HG03066 (cell line): Measurements from ENCODE around the gene SLC25A3.
"Not testable (repeated sequence)": the region's sequence is repeated elsewhere in the genome, so short reads cannot be mapped to it uniquely, and the experiment has no call there.

Experiments
- ATAC-seq: cut with Tn5 transposase; IDR thresholded peaks from one replicate; pipeline ENCODE4 v1.9.1; 2021; ENCODE audit warnings: low read depth; ENCODE audit not compliant: unreplicated experiment

The SLC25A3 gene

DNA sequence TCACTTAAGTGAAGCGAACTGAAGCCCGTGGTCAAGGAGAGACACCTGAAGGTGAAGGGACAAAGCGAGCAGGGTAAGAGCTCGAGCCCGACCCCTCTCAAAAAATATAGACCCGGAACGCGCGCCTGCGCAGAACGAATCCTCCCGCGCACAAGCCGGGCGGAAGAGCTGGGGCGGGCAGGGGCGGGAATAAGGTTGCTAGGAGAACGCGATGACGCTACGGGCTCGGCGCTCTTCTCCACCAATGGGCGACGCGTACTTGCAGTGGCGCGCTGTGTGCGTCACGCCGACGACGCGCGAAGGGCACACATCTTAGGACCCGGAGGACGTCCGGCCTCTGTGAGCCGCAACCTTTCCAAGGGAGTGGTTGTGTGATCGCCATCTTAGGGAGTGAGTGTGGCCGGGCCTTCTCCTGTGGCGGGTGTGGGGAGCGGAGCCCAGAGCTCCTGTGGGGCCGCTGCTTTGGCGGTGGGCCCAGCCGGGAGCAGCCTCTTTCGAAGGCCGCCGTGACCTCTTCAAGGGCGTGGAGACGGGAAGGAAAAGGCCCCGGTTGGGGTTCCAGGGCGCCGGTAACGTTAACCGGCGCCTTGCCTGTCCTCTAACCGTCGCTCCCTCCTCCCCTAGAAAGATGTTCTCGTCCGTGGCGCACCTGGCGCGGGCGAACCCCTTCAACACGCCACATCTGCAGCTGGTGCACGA is at the start of gene SLC25A3:
TSS of gene SLC25A3 (plus strand) at position 336 of the 699 bp plus-strand sequence. CDS start at position 629, 293 bp downstream.
- ATAC-seq: peak; percentile 100

DNA sequence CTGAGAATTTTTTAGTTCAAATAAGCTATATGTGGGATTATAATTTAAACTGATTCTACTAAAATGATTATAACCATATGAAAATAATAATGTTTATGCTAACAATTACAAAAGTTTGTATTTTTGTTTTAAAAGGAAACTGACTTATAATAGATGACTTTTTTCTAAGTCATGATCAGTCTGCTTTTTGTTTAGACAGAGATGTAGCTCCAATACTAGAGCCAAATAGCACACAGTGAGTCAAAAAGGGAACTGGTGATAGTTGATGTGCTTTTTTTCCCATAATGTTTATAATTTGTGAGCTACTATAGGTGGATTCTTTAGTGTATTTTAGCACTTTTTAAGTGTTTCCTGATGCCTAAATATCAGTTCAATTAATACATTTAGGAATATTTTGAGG is 49.8 kb upstream of the SLC25A3 start:
- no peak for ATAC-seq

DNA sequence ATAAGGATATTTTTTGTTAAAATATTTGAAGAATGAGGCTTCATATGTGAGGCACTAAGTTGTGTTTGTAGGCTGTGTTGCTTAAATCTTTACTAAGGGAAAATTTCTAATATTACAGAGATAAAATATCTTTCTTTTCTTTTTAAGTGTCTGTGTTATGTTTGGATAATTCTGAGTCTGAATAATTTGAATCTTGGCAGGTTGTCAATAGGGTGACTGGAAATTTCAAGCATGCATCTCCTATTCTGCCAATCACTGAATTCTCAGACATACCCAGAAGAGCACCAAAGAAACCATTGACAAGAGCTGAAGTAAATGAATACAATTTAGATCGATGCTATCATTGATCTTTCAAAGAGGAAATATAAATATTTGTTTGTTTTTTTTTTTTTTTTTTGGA is 48.7 kb upstream of the SLC25A3 start:
- no peak for ATAC-seq

GRCh38 chr12:98549371-98550110 is 43.9 kb upstream of the SLC25A3 start:
- no peak for ATAC-seq

DNA sequence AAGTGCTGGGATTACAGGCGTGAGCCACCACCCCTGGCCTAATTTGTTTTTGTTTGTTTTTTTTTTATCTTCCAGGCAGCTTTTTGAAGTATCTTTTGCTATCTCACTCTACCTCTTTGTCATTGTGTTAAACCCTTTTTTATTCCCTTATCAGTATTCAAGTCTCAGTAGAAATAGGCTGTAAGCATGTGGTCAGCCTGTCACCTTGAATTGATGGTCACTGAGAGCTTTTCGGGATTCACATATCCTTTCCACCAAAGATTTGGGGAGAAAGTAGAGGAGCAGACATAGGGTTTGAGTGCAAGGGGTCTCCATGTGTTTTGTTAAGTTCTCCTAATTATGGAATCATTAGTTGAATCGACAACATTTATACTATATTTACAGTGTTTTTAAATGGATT is 41.7 kb upstream of the SLC25A3 start:
- no peak for ATAC-seq

- not testable (repeated sequence) for ATAC-seq
Measured at GRCh38 chr12:98558097-98558496, 35.4 kb upstream of the SLC25A3 start.

GRCh38 chr12:98559666-98560065 is 33.8 kb upstream of the SLC25A3 start:
- ATAC-seq: no peak

GRCh38 chr12:98561846-98562245 is 31.6 kb upstream of the SLC25A3 start:
- ATAC-seq: no peak

DNA sequence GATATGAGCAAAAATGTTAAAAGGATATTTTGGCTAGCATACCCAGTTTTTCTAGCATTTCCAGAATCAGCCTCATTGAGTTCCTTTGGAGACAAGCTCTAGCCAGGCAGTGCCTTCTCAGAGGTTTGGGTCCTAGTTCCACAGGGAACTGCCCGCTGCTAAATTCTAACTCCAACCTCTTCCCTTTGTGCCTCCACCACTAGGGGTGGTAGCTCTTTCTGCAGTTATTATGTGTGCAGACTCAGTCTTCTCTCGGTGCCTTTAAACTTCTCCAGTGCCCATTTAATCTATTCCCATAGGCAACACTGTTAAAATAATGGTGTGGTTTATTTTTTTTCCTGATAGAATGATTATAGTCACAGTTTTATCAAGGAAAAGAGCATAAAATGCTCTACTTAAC is 21.5 kb upstream of the SLC25A3 start:
- ATAC-seq: no peak

GRCh38 chr12:98574110-98574509 is 19.4 kb upstream of the SLC25A3 start:
- no peak for ATAC-seq

- ATAC-seq: no peak
Measured at GRCh38 chr12:98575013-98575412, 18.5 kb upstream of the SLC25A3 start.

DNA sequence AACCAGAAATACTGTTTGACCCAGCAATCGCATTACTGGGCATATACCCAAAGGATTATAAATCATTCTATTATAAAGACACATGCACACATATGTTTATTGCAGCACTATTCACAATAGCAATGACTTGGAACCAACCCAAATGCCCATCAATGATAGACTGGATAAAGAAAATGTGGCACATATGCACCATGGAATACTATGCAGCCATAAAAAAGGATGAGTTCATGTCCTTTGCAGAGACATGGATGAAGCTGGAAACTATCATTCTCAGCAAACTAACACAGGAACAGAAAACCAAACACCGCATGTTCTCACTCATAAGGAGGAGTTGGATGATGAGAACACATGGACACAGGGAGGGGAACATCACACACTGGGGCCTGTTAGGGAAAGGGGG is 16.7 kb upstream of the SLC25A3 start:
- not testable (repeated sequence) for ATAC-seq

DNA sequence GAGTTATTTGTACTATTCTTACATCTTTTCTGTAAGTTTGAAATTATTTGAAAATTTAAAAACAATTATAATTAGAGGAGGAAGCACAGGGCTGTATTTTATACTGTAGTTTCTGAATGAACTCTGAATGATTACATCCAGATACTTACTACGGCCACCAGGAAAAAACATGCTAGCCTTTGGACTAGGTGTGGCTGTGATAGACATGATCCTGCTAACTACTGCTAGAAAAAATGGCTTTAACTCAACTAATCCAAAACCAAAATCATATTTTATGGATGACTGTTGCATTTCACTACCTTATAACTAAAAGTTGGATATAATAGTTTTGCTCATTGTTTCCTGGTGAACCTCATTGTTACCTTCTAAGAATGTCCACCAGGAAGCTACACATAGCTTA is 15.1 kb upstream of the SLC25A3 start:
- ATAC-seq: no peak

DNA sequence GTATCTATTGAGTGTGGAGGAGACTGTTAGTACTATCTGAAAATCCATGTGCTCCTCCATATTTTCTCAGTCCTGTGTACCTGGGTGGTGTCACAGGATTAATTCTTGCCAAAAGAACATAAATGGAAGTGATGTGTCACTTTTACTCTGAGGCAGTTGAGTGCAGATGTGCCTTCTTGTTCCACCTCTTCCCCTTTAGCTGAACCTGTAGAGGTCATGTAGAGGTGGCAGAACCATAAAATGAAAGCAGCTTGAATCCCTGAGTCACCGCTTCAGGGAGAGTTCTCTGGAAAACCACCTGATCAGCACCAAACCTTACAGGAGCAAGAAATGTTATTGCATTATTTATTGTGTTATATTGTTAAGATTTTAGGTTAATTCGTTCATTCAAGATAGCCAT is 14.7 kb upstream of the SLC25A3 start:
- no peak for ATAC-seq

DNA sequence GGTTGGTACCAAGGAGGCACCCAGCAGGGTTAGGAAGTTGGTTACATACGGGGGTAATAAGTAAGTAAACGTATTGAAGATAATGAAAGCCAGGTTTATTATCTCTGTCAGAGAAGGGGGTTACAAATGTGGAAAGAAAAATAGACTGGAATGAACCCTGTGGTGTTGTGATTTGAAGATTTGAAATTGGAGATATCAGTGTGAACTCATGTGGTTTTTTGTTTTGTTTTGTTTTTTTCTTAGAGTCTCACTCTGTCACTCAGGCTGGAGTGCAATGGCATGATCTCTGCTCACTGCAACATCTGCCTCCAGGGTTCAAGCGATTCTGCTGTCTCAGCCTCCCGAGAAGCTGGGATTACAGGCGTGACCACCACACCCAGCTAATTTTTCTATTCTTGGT is 14.1 kb upstream of the SLC25A3 start:
- no peak for ATAC-seq

DNA sequence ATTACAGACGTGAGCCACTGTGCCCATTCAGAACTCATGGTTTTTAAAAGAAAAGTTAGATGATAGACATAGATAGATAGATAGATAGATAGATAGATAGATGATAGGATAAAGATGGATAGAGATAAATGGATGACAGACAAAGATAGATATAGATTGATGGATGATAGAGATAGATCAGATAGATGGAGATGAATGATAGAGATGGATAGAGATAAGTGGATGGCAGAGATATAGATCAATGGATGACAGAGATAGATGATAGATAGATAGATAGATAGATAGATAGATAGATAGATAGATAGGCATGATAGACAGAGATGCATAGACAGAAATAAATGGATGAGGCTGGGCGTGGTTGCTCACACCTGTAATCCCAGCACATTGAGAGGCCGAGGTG is 13.7 kb upstream of the SLC25A3 start:
- no peak for ATAC-seq

GRCh38 chr12:98580695-98581094 is 12.8 kb upstream of the SLC25A3 start:
- no peak for ATAC-seq

DNA sequence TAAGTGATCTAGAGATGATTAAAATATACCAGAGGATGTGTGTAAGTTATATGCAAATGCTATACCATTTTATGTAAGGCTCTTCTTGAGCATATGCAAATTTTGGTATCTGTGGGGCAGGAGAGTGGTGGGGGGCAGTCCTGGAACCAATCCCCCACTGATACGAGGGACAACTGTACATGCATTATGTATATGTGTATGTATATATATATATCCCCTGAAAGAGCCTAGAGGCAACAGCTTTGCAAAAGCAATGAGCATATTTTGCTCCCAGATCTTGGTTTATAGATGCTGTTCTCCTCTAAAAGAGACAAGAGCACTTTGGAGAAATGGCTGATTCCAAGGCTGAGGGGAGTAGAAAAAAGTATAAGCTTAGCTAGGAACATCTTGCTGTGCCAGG is 12.4 kb upstream of the SLC25A3 start:
- no peak for ATAC-seq

- ATAC-seq: no peak
Measured at GRCh38 chr12:98582093-98582492, 11.4 kb upstream of the SLC25A3 start.

DNA sequence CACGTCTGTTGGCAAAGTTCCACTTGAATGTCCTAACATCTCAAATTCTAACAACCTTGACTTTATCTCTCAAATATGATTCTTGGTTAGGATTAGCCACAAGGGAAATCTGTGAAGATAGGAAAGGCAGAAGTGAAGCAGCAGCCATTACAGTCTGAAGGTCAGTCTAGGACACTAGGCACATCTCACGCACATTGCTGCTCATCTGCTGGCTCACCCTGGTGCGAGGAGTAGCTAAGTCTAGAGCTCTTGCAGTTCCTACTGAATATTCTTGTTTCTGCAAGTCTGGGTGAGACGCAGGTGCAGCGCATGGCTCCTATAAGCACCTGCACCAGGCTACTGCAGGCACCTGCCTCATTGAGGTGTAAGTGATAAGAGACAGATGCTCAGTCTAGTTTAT is 6.4 kb upstream of the SLC25A3 start:
- no peak for ATAC-seq

DNA sequence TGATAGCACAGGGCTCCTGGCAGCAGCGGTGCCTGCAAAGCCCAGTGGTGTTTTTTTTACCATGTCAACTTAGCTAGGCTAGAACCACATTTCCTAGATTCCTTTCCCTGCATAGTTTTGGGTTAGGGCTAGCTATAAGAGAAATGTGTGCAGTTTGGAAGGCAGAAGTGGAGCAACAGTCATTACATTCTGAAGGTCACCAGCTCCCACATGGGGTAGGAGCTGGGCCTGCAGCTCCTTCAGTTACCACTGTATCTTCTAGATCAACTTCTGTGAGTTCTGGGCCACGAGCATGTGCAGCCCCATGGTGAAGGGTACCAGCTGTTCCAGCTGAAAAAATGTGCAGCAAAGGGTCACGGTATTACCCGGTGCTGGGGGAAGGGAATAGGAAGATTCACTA is 2.3 kb upstream of the SLC25A3 start:
- no peak for ATAC-seq

- ATAC-seq: peak; percentile 0
Measured at GRCh38 chr12:98592825-98593322, 612 bp upstream of the SLC25A3 start.
